GM18505 (cell line): ENCODE measurements around the gene OTOS.

Experiments used
- ATAC-seq: cut with Tn5 transposase; IDR thresholded peaks from one replicate; pipeline ENCODE4 v1.9.1; 2021; ENCODE audit not compliant: unreplicated experiment
- POLR2A ChIP-seq: IDR thresholded peaks from 4 replicates; pipeline ENCODE4 v1.6.1; 2011; ENCODE audit warnings: borderline replicate concordance; ENCODE audit not compliant: insufficient read depth, insufficient read length; ENCODE audit errors: extremely low read depth

The OTOS gene

DNA sequence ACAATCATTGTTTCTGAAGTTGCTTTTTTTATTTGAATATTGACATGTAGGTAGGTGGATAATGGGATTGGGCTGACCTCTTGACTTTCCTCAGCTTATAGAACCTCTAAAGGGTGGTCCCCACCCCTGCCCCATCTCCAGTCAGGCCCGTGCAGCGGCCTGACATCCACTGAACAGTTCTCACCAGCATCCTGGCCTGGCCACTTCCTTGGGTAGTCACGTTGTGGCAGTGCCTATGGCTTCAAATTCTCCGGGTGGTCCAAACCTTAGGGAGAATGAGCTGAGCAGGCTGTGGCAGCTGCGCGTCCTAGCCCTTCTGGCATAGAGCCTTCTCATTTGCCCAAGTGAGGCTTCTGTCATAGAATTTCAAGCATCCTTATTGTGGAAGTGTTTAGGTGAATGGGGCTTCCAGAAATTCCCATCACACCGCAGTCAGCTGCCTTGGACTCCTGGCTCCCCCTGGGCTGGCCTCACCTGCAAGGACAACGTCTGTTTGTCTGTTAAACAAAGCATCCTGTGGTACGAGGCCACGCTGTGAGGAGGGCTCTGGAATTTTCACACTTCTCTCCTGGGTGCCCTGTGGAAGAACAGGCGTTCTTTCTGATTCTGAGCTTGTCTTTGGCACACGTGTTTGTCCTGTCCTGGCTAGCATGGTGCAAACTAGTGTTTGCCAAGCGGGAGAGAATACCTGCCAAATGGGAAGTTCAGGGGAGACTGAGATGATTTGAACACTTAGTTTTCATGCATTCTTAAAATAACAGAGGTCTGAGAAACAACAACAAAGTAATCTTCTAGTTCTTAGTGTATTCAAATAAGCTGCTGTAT, 31.8 kb upstream of the OTOS start:
- TF ChIP-seq POLR2A = no peak
- ATAC-seq = no peak

- no peak for TF ChIP-seq POLR2A
- no peak for ATAC-seq
Observed at GRCh38 chr2:240170883-240171282, 30.4 kb upstream of the OTOS start.

GRCh38 chr2:240170354-240170735, 29.9 kb upstream of the OTOS start:
- no peak for TF ChIP-seq POLR2A
- ATAC-seq = no peak

DNA sequence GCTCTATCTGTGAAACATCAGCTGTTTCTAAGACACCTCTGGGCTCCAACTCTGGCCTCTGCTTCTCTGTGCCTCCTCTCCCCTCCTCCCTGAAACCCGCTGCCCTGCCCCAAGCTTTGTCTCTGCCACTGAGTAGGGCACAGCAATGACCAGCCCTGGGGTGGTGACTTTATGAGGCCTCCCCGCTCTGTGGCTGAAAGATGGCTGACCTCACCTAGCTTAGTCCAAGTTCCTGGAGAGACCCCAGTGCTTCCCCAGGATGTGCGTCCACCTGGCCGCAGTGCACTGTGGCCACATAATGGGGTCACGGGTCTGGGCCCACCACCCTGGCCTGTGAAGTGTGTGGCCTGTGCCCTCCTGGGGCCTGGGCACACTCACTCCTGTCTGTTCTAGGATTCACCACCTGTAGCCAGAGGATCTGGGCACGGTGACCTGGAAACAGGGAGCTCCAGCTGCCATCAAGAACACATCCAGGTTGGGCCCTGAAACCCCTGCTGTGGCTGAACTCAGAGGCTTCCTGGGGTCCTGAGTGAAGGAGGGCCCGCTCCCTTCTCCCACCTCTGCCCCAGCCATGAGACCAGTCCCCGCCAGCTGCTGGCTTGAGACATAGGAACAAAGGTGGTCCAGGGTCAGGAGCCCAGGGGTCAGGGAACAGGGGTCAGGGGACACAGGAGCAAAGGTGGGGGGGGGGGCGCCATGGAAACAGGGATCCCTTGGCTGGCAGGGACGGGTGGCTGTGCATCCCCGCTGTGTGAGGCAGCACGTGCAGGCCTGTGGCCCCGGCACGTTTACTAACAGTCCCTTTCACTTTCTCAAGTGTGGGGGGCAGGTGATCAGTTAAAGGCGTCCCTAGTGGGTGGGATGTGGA, 29.3 kb upstream of the OTOS start:
- no peak for TF ChIP-seq POLR2A
- ATAC-seq = no peak

DNA sequence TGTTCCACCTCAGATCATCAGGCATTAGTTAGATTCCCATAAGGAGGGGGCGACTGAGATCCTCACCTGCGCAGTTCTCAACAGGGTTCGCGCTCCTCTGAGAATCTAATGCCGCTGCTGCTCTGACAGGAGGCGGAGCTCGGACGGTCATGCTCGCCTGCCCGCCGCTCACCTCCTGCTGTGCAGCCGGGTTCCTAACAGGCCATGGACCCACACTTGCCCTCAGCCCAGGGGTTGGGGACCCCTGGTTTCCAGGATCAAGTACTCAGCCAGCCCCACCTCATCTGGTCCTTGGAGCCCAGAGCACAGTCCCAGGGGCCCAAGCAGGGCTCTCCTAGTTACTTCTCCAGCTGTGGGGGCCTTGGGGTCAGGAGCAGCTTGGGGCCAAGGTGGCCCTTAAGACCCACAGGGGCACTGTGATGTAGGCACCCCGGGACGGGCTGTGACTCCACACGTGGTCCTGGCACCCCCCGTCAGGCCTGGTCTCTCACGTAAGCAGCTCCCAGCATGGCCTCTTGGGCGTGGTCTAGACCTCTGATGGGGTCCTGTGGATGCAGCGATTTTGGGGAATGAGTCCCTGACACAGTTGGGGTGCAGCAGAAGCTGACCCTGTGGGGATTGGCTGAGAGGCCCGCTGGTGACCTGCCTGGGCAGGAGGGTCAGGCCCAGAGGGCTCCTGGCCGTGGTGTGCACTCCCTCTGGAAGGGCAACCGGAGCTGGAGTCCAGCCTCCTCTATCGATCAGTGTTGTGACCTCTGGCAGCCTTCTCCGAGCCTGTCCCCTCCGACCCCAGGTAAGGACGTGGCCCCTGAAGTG, 28.3 kb upstream of the OTOS start:
- no peak for ATAC-seq
- TF ChIP-seq POLR2A = no peak

DNA sequence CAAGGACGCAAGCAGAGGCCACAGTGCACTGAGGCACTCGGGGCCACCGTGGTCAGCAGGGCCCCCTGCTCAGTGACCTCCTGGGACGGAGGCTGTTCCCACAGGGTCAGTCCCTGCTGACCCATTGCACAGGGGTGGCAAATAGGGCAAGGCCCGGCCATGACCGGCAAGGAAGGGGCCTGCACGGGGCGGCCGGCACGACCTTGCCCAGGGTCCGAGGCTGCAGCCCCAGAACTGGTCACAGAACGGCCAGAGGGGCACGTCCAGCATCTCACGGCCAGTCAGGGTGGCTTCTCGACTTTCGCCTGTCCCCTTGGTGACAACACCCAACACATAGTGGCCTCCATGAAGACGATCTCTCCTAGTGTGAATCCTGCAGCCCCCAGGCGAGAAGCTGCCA, 27.6 kb upstream of the OTOS start:
- ATAC-seq = no peak
- TF ChIP-seq POLR2A = no peak

DNA sequence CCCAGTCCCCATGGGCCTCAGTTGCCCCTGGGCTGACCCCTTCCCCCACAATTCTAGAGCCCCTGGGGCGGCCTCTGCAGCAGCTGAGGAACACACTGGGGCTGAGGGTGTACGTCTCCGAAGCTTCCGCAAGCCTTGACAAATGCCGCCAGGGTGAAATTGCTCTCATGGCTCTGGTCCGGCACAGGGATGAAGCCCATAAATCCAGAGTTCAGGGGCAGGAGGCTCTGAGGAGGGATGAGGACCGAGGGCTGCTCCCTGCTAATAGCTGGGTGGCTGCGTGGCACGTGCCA, 27.1 kb upstream of the OTOS start:
- no peak for TF ChIP-seq POLR2A
- ATAC-seq = no peak

GRCh38 chr2:240166761-240167587, 26.5 kb upstream of the OTOS start:
- TF ChIP-seq POLR2A = no peak
- no peak for ATAC-seq

DNA sequence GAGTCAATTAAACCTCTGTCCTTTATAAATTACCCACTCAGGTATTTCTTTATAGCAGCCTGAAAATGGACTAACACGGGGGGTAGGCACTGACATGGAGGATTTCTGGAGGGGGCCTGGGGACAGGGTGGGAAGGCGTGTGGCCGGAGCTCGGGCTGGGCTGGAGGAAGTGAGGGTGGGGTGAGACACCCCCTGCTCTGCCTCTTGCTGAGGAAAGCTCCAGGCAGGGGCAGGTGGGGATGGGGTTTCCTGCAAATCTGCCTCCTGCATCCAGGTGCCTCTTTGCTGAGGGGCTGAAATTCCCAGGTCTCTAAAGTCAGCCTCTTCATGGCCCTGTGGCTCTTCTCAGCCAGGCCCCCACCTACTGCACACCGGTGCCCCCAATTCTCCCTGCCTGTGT, 25.7 kb upstream of the OTOS start:
- no peak for TF ChIP-seq POLR2A
- ATAC-seq = no peak

DNA sequence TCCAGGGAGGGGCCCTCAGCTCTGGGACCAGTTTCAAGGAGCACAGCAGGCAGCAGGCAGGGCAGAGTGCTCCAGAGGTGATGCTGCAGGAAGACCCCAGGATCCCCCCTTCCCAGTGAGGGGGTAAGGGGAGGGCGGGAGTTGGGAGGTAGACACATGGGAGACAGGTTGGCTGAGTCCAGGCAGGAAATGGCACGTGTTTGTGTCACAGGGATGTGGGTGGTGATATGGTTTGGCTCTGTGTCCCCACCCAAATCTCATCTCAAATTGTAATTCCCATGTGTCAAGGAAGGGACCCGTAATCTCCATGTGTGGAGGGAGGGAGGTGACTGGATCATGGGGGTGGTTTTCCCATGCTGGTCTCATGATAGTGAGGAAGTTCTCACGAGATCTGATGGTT, 25.2 kb upstream of the OTOS start:
- ATAC-seq = no peak
- no peak for TF ChIP-seq POLR2A

- ATAC-seq = no peak
- TF ChIP-seq POLR2A = no peak
Observed at GRCh38 chr2:240165034-240165433, 24.6 kb upstream of the OTOS start.

- TF ChIP-seq POLR2A = no peak
- no peak for ATAC-seq
Observed at GRCh38 chr2:240164586-240164985, 24.1 kb upstream of the OTOS start.
